Stimulated activated CD8-positive, alpha-beta memory T cell treated with anti-CD3 and anti-CD28 coated beads, Interleukin-15, amount 100 ng/mL, for 4 hours (primary cell): ENCODE results near the gene NTM.

Experiments
- DNase-seq, 2 donors: peaks; one replicate each; pipeline ENCODE4 v3.0.0-alpha.2; 2020; ENCODE audit warnings: low read depth in 2 of 2

The NTM gene

DNA sequence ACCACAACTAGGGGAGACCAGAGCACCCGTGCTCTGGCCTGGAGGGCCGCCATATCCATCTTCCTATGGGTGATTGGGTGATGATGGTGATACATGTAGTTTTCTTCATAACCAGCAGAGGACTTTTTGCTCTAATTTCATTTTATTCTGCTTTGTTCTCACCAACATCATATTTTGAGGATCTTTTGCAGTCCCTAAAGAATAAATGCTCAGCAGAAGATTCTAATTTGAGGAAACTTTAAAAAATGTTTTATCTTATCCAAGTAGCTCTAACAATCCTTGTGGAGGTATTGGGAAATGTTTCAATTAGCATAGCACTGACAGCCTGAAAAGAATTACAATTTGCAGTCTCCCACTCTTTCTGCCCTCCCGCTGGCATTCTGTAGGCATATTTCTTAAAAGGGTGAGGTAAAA is 544.0 kb downstream of the NTM start:
- no peak for DNase-seq

DNA sequence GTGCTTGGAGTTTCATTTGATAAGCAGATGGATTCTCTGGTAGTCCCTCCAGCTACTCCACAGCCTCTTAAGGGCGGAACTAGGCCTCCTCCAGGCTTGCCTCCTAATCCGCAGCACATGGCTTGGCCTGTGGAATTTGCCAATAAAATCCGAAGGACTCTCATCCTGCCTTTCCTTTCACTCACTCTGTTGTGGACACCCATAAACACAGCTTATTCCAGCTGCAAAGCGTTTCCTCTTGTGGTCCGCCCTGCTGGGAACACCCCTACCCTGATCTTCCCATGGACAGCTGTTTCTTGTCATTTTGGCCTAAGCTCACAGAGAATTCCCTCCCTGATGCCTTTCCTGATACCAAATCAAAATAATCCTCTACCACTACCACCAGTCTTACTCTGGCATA is 546.2 kb downstream of the NTM start:
- no peak for DNase-seq

DNA sequence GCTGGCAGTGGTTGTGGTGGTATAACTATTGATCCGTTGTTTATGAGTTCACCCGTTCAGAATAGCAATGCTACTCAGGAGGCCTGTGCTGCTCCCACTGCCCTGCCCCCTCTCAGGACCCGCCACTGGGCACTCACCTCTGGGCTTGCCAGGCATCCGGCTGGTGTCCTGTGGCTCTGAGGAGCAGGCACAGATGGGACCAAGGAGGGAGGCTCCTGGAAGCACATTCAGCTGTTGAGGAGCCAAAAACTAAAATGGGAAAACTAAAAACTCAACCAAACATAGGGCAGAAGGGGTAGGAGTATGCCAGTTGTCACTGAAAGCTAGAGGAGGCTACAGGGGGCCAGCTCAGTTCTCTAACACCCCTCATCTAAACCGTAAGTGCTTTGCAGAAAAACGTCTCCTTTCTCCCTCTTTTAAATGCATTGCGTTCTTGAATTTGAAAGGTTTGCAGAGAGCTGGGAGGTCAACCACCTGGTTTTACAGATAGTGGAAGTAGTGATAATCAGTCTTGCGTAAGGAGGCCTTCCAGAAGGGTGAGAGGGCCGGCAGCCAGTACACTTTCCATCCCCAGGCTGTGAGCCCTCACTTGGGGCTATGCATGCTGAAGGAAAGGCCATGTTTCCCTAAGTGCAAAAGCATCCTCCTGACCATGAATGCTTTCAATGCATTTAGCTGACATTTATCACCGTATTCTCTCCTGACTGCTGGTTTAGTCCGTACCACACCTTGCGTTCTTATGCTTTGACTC is 547.4 kb downstream of the NTM start:
- no peak for DNase-seq

DNA sequence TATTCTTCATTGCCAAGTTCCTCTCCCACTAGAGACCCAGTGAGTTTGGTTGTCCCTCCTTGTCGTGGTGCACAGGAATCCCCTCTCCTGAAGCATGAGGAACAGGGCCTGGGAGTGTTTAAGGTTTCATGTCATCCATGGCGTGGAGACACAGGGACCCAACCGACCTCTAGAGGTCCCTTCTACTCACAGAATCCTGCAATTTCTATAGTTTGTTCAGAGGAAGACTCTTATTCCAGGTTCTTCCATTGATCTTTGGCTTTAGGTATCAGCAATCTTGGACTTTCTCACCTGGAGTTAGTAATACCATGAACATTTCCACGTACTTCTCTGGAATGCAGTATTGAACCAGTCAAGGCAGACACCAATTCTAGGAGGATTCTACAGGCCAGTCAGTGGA is 548.2 kb downstream of the NTM start:
- no peak for DNase-seq

DNA sequence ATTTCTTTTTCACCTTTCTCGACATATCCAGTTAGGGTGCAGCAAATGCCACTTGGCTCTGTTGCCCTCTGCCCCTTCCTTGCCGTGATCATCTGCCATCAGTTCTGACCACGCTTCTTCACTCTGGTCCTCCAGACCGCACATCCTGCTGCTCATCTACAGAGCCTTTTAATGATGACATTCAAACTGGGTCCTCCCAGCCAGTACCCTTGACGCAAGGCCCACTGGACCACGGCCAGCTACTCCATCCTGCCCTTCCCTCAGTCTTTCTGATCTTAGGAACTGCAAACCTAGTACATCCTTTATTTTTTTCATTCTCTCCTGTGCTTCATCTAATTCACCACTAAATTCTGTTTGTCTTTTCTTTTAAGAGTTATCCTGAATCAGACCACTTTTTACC is 551.8 kb downstream of the NTM start:
- DNase-seq: no peak

DNA sequence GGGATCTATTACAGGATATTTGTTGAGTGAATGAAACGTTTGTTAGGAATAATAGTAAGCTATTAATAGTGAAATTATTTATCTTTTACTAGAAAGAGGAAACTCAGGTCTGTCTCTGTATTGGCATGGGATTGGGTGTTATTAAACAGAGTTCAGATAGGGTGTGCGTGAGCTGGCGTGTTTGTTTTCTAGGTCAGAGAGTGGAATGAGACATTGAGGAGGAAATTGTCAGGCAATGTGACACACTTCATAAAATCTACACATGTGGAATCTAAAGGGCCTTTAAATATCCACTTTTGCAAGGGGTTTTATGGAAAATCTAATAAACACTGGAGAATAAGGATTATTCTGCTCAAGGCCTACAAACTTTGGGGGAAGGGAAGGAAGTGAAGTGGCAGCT is 552.9 kb downstream of the NTM start:
- no peak for DNase-seq

DNA sequence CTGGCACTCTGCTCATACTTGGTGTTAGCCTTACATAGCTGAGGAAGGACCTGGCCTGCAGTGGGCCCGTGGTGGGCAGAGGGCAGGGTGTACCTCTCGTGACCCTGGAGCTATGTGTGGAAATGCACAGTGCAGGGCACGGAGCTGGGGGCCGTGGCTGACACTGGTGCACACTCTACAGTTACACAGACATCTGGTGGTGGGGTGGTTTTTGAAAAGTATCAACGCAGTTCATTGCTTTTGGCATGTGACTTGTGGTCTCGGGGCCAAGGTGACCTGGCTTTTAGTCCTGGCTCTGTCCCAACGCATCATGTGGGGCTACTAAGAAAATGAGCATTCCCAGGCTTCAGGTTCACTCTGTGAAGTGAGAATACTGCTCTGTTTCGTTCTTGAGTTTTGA is 553.6 kb downstream of the NTM start:
- no peak for DNase-seq

DNA sequence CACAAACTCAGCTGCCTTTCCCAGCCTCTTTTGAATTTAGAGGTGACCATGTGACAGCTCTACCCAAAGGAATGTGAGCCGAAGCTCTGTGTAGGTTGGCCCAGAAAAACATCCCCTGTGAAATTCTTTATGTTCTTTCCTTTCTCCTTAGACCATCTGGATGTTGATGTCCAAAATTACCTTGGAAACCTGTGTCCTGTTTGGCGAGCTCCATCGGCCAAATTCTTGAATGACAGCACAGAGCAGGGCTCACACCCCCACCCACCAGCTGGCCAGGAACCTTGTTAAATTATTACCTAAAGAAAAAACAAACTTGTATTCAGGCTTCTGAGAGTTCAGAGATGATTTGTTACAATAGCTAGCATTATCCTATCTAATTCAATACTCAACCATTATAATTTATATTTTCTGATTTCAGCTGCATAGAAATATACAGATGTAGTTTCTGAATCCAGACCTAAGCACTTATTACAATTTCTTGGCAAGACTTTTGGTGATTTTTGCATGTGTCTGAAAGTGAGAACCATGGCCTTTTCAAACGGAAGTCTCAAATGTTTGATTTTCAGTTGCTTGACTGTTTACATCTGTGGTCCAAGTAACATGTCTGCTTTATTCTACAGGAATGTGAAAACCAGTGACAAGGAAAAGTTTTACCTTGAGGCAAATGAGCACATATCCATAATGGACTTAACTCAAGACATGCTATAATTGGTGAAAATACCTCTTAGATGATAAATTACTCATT is 554.2 kb downstream of the NTM start:
- no peak for DNase-seq

DNA sequence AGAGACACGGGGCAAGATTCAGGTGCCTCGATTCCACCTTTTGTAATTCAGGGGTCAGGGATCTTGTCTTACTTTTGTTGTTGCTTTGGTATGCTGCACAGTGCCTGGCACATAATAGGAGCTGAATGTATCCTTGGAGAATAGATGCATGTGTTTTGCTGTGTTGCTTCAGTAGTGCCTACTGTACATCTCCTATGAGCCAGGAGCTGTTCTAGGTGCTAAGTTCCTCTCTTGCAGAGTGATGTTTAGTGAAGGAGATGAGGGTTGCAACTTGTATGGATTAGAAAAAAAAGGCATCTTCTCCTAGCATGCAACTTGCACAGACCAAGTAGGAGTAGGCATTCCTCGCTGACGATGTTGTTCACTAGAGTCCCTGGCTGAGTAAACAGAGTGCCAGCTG is 555.4 kb downstream of the NTM start:
- DNase-seq: no peak

DNA sequence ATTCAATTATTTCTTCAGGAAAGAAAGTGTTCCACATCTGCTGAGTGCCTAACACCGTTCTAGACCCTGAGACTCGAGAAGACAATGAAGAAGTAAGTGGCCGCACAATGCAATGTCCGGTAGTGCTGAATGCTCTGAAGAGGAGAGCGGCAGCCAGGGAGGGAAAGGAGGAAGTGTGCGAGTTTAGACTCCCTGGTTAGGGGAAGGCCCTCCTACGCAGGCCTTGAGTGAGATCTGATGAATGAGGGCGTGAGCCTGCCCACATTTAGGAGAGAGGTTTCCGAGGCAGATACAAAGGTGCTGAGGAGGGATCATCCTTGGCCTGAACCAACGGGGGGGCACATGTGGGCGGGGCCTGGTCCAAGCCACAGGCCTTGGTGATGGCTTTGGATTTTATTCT is 558.6 kb downstream of the NTM start:
- DNase-seq: no peak

DNA sequence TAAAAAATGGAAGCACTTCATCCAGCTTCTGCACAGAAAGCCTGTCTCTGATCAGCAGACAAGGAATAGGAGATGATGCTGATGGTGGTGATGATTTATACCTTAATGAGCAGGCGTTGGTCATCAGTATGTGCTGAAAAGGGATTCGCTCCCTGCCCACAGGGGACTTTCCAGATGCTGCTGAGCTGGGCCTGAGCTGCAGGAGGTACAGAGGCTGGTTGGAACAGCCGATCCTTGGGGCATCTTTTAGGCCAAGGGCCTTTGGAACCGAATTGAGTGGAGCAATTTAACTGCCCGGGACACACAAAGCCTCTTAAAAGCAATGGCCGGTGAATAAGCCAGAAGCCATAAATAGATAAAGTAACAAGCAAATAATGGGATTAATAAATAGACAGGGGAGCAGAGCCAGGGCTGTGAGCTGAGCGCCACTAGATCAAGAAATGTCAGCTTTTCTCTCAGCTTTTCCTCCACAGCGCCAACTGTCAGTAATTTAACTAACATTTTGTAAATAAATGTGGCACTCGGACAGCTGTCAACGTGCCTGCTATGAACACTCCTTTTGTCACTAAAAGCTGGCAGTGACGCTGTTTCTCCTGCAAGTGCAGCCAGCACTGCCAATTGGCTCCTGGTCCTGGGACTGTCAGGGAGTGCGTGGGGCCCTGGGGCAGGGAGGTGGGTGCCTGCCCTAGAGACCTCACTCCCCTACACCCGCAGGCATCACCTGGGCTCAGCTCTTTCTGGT is 562.3 kb downstream of the NTM start:
- DNase-seq: no peak

DNA sequence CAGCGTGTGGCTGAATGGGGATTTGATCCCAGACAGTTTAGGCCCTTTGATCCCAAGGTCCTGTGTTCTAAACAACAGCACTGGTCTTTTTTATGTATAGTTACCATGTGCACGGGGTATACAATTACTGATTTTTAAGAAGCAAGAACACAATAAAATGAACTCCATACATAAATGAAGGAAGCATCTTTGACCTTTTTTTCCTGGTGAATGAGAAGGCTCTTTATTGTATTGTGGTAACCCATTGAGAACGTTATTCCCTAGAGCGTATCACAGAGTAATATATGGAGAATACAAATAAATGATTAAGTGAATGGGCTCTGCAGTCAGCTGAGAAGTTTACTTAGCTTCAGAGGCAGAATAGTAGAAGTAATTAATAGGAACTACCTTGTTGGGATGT is 563.6 kb downstream of the NTM start:
- DNase-seq: no peak

DNA sequence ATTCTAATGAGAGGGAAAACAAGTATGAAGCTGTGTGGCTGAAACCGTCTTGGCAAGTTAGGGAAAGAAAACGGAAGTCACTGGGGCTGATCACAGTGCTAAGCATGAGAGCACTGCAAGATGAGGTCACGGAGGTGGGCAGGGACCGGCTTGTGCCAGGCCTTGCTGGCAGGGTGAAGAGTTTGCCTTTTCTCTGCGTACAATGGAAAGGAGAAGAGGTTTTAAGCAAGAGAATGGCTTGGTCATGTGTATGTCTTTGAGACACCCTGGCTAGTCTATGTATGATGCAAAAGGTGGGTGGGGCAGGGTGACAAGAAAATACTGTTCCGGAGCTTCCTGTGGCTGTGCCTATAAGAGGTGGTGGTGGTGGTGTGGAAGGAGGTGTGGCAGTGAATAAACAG is 567.9 kb downstream of the NTM start:
- DNase-seq: no peak

DNA sequence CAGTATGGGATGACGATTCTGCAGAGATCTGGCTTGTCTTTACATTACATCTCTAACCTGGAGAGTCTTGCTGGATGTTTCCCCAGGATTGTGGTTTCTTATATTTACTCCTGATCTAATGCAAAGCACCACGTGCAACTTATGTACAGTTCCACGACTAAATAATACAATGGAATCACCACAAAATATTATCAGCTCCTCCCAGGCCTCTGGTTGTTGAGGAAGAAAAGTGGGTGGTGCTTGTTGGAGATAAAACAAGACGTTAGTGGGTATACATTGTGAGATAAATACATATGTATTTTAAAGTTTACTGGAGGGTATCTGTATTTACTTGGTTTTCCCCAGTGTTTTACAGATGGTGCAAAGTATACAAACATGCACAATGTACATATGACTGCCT is 569.7 kb downstream of the NTM start:
- DNase-seq: no peak

DNA sequence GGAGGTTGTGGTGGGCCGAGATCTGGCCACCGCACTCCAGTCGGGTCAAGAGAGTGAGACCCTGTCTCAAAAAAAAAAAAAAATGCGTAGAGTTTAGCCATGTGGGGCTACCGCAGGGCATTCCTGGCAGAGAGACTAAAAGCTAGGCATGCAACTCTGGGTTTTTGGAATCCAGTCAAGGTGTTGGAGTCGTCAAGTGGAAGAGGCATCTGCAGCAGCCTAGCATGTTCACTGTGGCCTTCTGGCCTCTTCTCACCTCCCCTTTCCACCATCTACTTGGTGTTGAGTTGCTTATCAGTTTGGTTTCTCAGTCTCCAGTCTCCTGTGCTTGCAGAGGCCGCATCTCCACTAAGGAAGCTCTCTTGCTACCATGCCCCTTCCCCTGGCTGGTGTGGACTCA is 572.5 kb downstream of the NTM start:
- DNase-seq: no peak

DNA sequence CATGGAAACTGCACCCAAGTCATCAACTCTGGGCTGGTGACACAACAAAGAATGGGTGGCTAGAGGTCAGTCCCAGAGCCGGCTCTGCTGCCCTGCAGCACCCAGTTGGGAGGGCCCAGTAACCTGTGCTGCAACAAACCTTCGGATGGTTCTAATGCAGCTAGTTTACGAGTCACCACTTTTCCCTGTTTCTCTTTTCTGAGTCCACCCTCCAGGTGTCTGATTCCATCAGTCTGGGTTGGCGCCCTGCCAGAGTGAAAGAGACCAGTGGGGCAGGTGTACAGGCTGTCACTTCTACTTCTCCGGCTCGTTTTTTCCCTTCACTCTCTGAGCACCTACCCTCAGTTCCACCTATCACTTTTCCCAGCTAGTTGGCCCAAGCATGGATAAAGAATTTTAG is 572.9 kb downstream of the NTM start:
- no peak for DNase-seq

DNA sequence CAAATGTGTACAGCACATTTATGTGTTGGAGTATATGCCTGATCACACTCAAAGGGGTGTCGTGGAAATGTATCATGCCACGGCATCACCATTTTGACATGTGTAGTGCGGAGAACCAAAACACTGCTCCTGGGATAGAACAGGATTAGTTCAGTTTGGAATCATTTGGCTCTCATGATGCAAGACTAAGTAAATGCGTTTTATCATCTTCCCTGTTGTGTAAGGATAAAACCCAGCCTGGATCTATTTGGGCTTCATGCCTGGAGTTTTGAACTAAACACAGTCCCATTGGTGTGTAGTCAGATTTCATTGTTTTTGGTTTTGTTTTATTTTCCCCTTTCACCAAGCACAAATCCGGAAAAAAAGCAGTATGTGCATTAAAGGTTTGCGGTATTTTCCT is 574.3 kb downstream of the NTM start:
- no peak for DNase-seq

DNA sequence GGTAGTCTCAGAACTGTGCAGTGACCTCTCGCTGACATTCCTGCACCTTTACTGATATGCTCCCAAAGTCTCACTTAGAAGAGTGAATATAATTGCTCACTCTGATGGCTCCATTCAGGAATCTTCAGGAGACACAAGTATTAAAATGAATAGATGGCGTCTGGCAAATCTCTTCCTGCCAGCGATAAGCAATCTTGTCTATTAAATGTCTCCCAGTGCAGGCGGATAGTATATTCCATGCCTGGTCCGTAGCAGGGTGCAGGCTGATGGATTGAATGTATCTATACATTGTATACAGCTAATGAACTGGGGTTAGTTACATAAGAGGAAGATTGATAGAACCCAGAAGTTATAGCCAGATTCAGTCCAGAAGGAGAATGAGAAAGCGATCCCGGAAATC is 575.3 kb downstream of the NTM start:
- no peak for DNase-seq

DNA sequence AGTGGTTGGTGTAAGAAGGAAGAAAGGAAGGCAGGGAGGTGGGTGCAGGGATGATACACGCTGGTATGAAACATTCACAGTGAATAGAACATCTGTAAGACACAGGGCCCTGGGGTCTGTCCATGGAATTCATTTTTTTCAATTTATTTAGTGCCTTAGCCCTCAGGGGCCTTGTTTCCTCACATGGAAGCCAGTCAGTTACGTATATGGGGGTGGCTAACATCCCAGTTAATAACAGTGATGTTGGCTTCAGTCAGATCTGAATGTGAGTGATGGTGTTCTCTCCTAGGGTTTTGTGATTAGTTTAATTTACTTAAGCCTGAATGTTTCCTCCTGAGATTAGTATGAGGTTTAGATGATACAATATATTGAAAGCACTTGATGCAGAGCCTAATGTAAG is 577.1 kb downstream of the NTM start:
- no peak for DNase-seq

DNA sequence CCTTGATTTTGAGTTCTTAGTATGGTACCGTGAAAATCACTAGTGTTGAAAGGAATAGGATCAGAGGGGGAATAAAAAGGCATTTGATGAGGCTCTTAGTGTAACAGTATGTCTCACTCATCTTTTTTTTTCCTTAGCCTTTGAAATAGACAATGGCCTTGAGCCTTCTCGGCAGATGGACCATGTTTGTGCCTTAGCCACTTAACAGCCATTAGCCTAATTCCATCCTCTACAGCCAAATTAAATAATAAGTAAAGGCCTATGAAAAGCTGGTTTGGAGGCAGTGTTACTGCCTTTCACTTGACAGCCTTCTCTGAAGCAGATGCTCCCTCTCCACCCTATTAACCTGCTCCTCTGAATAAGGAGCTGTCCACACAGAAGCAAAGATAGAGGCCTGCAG is 580.7 kb downstream of the NTM start:
- DNase-seq: no peak

DNA sequence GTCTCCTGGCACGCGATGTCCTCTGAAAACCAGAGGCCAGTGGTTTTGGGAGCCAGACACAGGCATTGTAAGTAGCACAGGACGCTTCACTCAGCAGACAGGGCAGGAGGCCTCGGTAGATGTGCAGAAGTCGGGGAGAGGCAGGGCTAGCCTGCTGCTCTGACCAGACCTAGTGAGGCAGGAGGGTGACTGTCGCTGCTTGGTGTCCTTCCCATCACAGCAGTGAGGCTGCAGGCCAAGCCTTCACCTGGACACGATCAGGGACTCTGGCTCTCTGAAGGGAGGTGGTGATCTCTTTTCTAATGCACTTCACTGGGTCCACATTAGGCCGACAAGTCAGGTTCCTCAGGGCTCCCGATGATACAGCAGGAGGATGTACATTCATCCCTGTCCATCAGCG is 583.7 kb downstream of the NTM start:
- DNase-seq: no peak

DNA sequence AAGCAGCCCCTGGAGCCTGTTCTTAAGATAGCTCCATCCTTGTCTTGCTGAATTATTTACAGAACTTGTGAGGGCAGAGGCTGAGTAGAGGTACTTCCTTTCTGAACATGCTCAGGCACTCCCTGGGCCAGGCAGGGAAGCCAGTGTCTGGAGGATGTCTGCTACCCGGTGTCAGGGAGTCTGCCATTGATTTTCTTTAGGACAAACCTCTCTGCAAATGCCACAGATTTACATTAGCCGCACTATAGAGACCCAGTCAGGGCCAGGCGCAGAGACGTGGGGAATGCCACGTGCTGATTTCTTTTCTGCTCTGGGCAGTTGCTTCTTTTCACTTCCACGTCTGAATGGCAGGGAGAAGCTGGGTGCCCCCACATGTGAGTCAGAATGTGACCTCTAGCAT is 585.5 kb downstream of the NTM start:
- no peak for DNase-seq

DNA sequence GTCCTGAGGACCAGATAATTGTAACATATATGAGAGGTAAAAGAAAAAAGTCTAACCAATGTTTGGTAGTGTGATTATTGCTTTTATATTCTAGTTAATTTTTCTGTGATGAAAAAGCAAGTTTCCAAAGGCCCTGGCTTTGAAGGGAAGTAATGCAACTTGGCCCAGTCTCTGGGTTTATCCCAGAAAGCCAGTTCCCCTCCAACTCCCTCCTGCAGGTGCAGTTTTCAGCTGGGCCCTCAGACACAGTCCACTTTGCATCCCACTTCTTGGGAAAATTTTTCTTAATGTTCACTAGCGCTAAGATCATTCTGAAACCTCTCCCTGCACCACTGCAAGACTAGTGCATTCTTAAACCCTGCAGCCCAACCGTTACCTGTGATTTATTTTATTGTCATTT is 586.8 kb downstream of the NTM start:
- no peak for DNase-seq
